Measurements from ENCODE around the gene OSBPL1A.

Gene OSBPL1A

GRCh38 chr18:24373328-24373727 is 24.3 kb downstream of the OSBPL1A start:
- no peak for DNase-seq (ENCODE audit: low read depth)
- no peak overlapping the region for H3K4me3 ChIP-seq (ENCODE audit: control insufficient read depth, low read depth, low read length)
- no peak for TF ChIP-seq CTCF (IDR thresholded peaks at IDR 0.05; ENCODE audit: control insufficient read depth, insufficient read depth, low read depth, low read length, missing control alignments)

- no peak for TF ChIP-seq CTCF (IDR thresholded peaks at IDR 0.05; ENCODE audit: control insufficient read depth, insufficient read depth, low read depth, low read length, missing control alignments)
- DNase-seq (ENCODE audit: low read depth), result no peak
- H3K4me3 ChIP-seq (ENCODE audit: control insufficient read depth, low read depth, low read length), result no peak overlapping the region
These were observed 25.2 kb downstream of the OSBPL1A start for GRCh38 chr18:24372279-24372872.

GRCh38 chr18:24370120-24370519 is 27.5 kb downstream of the OSBPL1A start:
- H3K4me3 ChIP-seq (ENCODE audit: control insufficient read depth, low read depth, low read length), result no peak overlapping the region
- TF ChIP-seq CTCF (IDR thresholded peaks at IDR 0.05; ENCODE audit: control insufficient read depth, insufficient read depth, low read depth, low read length, missing control alignments), result no peak
- DNase-seq (ENCODE audit: low read depth), result no peak

- no peak for TF ChIP-seq CTCF (IDR thresholded peaks at IDR 0.05; ENCODE audit: control insufficient read depth, insufficient read depth, low read depth, low read length, missing control alignments)
- DNase-seq (ENCODE audit: low read depth), result peak; percentile 1
These were observed 28.2 kb downstream of the OSBPL1A start for GRCh38 chr18:24369426-24369825.

GRCh38 chr18:24368749-24369148 is 28.9 kb downstream of the OSBPL1A start:
- no peak for TF ChIP-seq CTCF (IDR thresholded peaks at IDR 0.05; ENCODE audit: control insufficient read depth, insufficient read depth, low read depth, low read length, missing control alignments)
- DNase-seq (ENCODE audit: low read depth), result no peak
- no peak overlapping the region for H3K4me3 ChIP-seq (ENCODE audit: control insufficient read depth, low read depth, low read length)

More at GRCh38 chr18:24369426-24369825, 28.2 kb downstream of the OSBPL1A start:
- H3K4me3 ChIP-seq (ENCODE audit: control insufficient read depth, low read depth, low read length), result no peak overlapping the region

GRCh38 chr18:24366328-24366727 is 31.3 kb downstream of the OSBPL1A start:
- no peak overlapping the region for H3K4me3 ChIP-seq (ENCODE audit: control insufficient read depth, low read depth, low read length)
- no peak for TF ChIP-seq CTCF (IDR thresholded peaks at IDR 0.05; ENCODE audit: control insufficient read depth, insufficient read depth, low read depth, low read length, missing control alignments)
- DNase-seq (ENCODE audit: low read depth), result no peak

Measured in AG09309 (cell line).